K562 (cell line): ENCODE data around the gene RAE1. TPM values are rescaled to one million over a fixed set of nuclear protein-coding genes. Genes with fewer than 3 reads are reported as not detected.

Experiments used
- ATAC-seq: fragments of 200-7000 bp; cut with Tn5 transposase; 3 replicates; pipeline ENCODE4 v1.9.1; 2020; ENCODE audit warnings: moderate library complexity
- BruUV-seq: library from RNA; stranded (reverse); fragments of 400-500 nt; replicated peaks from 2 replicates; lab custom pipeline; 2021; lab: Mats Ljungman, UMichigan
- CTCF ChIA-PET: fragments of 300-600 bp; formaldehyde crosslinking; extraction: SDS; loops from one replicate; lab custom pipeline; 2021; ENCODE audit warnings: low intra/inter-chr PET ratio; lab: Yijun Ruan, JAX
- POLR2A ChIA-PET: fragments of 300-600, 350-650 bp; sonication (Branson Sonifier 250); formaldehyde crosslinking; extraction: SDS; loops from one replicate; lab custom pipeline; 2021; ENCODE audit warnings: antibody characterized with exemption, inconsistent platforms; lab: Yijun Ruan, JAX
- DNase-seq, 4 experiments: peaks; one replicate each; pipeline versions ENCODE4 v3.0.0 to v3.0.0-alpha.2; 2011 to 2018; ENCODE audit warnings: low spot score in 3 of 4, mixed read lengths in 3 of 4; ENCODE audit errors: extremely low read depth in 1 of 4
- FAIRE-seq: peaks from 2 replicates; lab custom pipeline; 2011; peaks lifted over from hg19 to GRCh38; lab: Jason Lieb, UNC
- H2AFZ ChIP-seq: 2 replicates; pipeline ENCODE4 v1.6.0; 2011; ENCODE audit warnings: low read depth, low read length, control low read depth, inconsistent platforms
- H3K27ac ChIP-seq: fragments of 200-600 bp; 3 replicates; pipeline ENCODE4 v1.8.0; 2011; ENCODE audit warnings: low read depth, mild to moderate bottlenecking, control low read depth, inconsistent platforms, low read length, moderate library complexity, mixed read lengths; ENCODE audit errors: extremely low read depth
- H3K27me3 ChIP-seq, 2 experiments: fragments of 300-600 bp in 1 of 2; 2 replicates in 1 of 2; 3 replicates in 1 of 2; pipeline versions ENCODE4 v1.6.0 to v1.8.0; 2011; ENCODE audit warnings: inconsistent platforms in 2 of 2, low read length in 2 of 2, mild to moderate bottlenecking in 1 of 2, mixed read lengths in 1 of 2, moderate library complexity in 1 of 2; ENCODE audit not compliant: control insufficient read depth in 2 of 2, insufficient read depth in 2 of 2
- H3K36me3 ChIP-seq: fragments of 300-600 bp; 3 replicates; pipeline ENCODE4 v1.8.0; 2011; ENCODE audit warnings: mild to moderate bottlenecking, low read length, inconsistent platforms; ENCODE audit not compliant: control insufficient read depth, insufficient read depth
- H3K4me1 ChIP-seq, 2 experiments: fragments of 200-600 bp in 1 of 2; replicated peaks in 1 of 2; 2 replicates in 1 of 2; 3 replicates in 1 of 2; pipeline versions ENCODE4 v1.5.1 to v1.8.0; 2011; ENCODE audit warnings: inconsistent platforms in 2 of 2, low read length in 2 of 2, mild to moderate bottlenecking in 1 of 2, mixed read lengths in 1 of 2, moderate library complexity in 1 of 2; ENCODE audit not compliant: control insufficient read depth in 2 of 2, insufficient read depth in 2 of 2
- H3K4me2 ChIP-seq: 2 replicates; pipeline ENCODE4 v1.6.1; 2011; ENCODE audit warnings: low read length, control low read depth, inconsistent platforms, mixed read lengths; ENCODE audit not compliant: insufficient read depth
- H3K4me3 ChIP-seq: fragments of 200-600 bp; sonication (generic), shearing (Covaris generic); 2 replicates; pipeline ENCODE4 v1.5.1; 2016; ENCODE audit warnings: control low read depth, inconsistent platforms
- H3K79me2 ChIP-seq: fragments of 200-600 bp; 3 replicates; pipeline ENCODE4 v1.8.0; 2011; ENCODE audit warnings: low read length, inconsistent platforms; ENCODE audit not compliant: control insufficient read depth, insufficient read depth
- H3K9ac ChIP-seq, 2 experiments: 2 replicates each; pipeline versions ENCODE4 v1.6.0 to v1.6.1; 2011; ENCODE audit warnings: low read depth in 2 of 2, low read length in 2 of 2, control low read depth in 1 of 2, inconsistent platforms in 1 of 2, mild to moderate bottlenecking in 1 of 2, mixed read lengths in 1 of 2; ENCODE audit not compliant: insufficient read depth in 1 of 2
- H3K9me1 ChIP-seq: one replicate; pipeline ENCODE4 v1.6.0; 2011; ENCODE audit warnings: inconsistent platforms, mild to moderate bottlenecking, low read length, moderate library complexity; ENCODE audit not compliant: control insufficient read depth, insufficient read depth
- H3K9me3 ChIP-seq: replicated peaks from 2 replicates; pipeline ENCODE4 v1.5.1; 2011; ENCODE audit warnings: low read depth, low read length, inconsistent platforms; ENCODE audit not compliant: control insufficient read depth, insufficient read depth
- H4K20me1 ChIP-seq: replicated peaks from 2 replicates; pipeline ENCODE4 v1.6.1; 2011; ENCODE audit warnings: low read length, inconsistent platforms, mixed read lengths; ENCODE audit not compliant: control insufficient read depth, insufficient read depth
- CCNT2 ChIP-seq: IDR thresholded peaks from 2 replicates; pipeline ENCODE4 v1.6.1; 2011; ENCODE audit warnings: borderline replicate concordance, low read depth, mild to moderate bottlenecking, moderate library complexity, mixed read lengths, low read length; ENCODE audit not compliant: insufficient read length; ENCODE audit errors: extremely low read depth
- DPF2 ChIP-seq: fragments of 450-650 bp; IDR thresholded peaks from 2 replicates; pipeline ENCODE4 v1.6.1; 2016
- FOXJ2 ChIP-seq: fragments of 200-800 bp; sonication (Bioruptor generic); IDR thresholded peaks from 2 replicates; pipeline ENCODE4 v1.6.1; 2016; ENCODE audit warnings: missing genetic modification characterization, missing compliant biosample characterization
- GABPA ChIP-seq: fragments of 200-800 bp; sonication (Bioruptor generic); conservative IDR thresholded peaks from 2 replicates; pipeline ENCODE4 v1.6.1; 2016; ENCODE audit warnings: low read depth, missing genetic modification characterization, missing compliant biosample characterization
- HDAC1 ChIP-seq, 2 experiments: fragments of 450-650 bp; IDR thresholded peaks; 2 replicates each; pipeline ENCODE4 v1.6.1; 2016 to 2017; ENCODE audit warnings: inconsistent platforms in 1 of 2, mild to moderate bottlenecking in 1 of 2, moderate library complexity in 1 of 2
- L3MBTL2 ChIP-seq: fragments of 450-650 bp; IDR thresholded peaks from 2 replicates; pipeline ENCODE4 v1.6.1; 2016; ENCODE audit warnings: mild to moderate bottlenecking, moderate library complexity
- MED1 ChIP-seq: sonication (generic); formaldehyde crosslinking; IDR thresholded peaks from 2 replicates; pipeline ENCODE4 v1.8.1; 2023; ENCODE audit warnings: missing genetic modification reagents, borderline replicate concordance
- POLR2G ChIP-seq: fragments of 200-400 bp; formaldehyde crosslinking; IDR thresholded peaks from 2 replicates; pipeline ENCODE4 v1.6.1; 2017; ENCODE audit warnings: low read depth, mild to moderate bottlenecking, antibody characterized with exemption, low read length, moderate library complexity
- RBFOX2 ChIP-seq: fragments of 200-400 bp; formaldehyde crosslinking; IDR thresholded peaks from 2 replicates; pipeline ENCODE4 v1.6.1; 2017; ENCODE audit warnings: low read depth, mild to moderate bottlenecking, low read length, moderate library complexity
- SMARCA4 ChIP-seq: fragments of 450-650 bp; IDR thresholded peaks from 2 replicates; pipeline ENCODE4 v1.6.1; 2016
- SMARCE1 ChIP-seq: fragments of 450-650 bp; IDR thresholded peaks from 2 replicates; pipeline ENCODE4 v1.7.1; 2016; ENCODE audit warnings: mild to moderate bottlenecking
- SREBF2 ChIP-seq: sonication (generic); formaldehyde crosslinking; IDR thresholded peaks from 2 replicates; pipeline ENCODE4 v1.4.0; 2020; ENCODE audit warnings: mild to moderate bottlenecking, missing genetic modification reagents
- ZKSCAN8 ChIP-seq: fragments of 200-800 bp; sonication (Bioruptor generic); IDR thresholded peaks from 2 replicates; pipeline ENCODE4 v1.6.1; 2016; ENCODE audit warnings: missing genetic modification characterization, missing compliant biosample characterization
- ZNF668 ChIP-seq: fragments of 250-450 bp; sonication (Bioruptor Pico); IDR thresholded peaks from 2 replicates; pipeline ENCODE4 v1.8.0; 2022; ENCODE audit warnings: mild to moderate bottlenecking, inconsistent platforms
- WGBS: fragments of 100-300 bp; shearing (Covaris generic); methylation state at CpG from one replicate; pipeline ENCODE4 v1.1.6; 2016; ENCODE audit warnings: low coverage, mixed read lengths; ENCODE audit not compliant: insufficient coverage; ENCODE audit errors: missing lambda C conversion rate; 5-methylcytosine and 5-hydroxymethylcytosine counted together
- in situ Hi-C: fragments of 300-500 bp; cut with MboI; formaldehyde crosslinking; loops from 4 replicates; pipeline ENCODE4 v1.15.0; 2018; ENCODE audit warnings: inconsistent platforms, mixed read lengths
- intact Hi-C: fragments of 100-400 bp; cut with micrococcal nuclease; formaldehyde crosslinking; loops from 2 replicates; pipeline ENCODE4 v1.14.2; 2022
- polyA plus RNA-seq, 8 experiments: library from polyadenylated mRNA; depleted of rRNA in 4 of 8; stranded (reverse) in 5 of 8; unstranded in 3 of 8; fragments of >200 nt; fragmentation: Nextera tagmentation in 2 of 8; fragmentation: Illumina TruSeq in 1 of 8; extraction: Ambion mirVana in 2 of 8; extraction: Trizol in 1 of 8; gene quantifications; 2 replicates each; pipeline versions ENCODE4 v1.2.1 to v1.2.3, GENCODE V29; 2011 to 2014; ENCODE audit warnings: inconsistent platforms in 1 of 8, missing spikeins in 1 of 8
- total RNA-seq, 7 experiments: library from RNA; depleted of rRNA in 6 of 7; stranded (reverse); fragments of >200 nt in 6 of 7; fragmentation: Illumina TruSeq in 2 of 7; extraction: Trizol in 2 of 7; gene quantifications; 2 replicates each; pipeline versions ENCODE4 v1.2.1 to v1.2.3, GENCODE V29; 2011 to 2021; ENCODE audit warnings: low replicate concordance in 1 of 7
- TF ChIP-seq, protein P1 (sequence below): fragments of 250-450 bp; sonication (Bioruptor Pico); IDR thresholded peaks from 2 replicates; pipeline ENCODE4 v1.4.0; 2020; ENCODE audit warnings: mild to moderate bottlenecking, moderate library complexity, borderline replicate concordance
- TF ChIP-seq, protein P2 (sequence below): sonication (generic); formaldehyde crosslinking; IDR thresholded peaks from 2 replicates; pipeline ENCODE4 v1.8.0; 2022; ENCODE audit warnings: missing genetic modification reagents, mild to moderate bottlenecking, moderate library complexity, borderline replicate concordance

The RAE1 gene
- total and polyA plus RNA-seq, 9 of the 15 experiments (the other 6 are each of a cell fraction or from before 2014, with no cell fraction given): 33.7 to 248 (median 77.7) TPM

DNA sequence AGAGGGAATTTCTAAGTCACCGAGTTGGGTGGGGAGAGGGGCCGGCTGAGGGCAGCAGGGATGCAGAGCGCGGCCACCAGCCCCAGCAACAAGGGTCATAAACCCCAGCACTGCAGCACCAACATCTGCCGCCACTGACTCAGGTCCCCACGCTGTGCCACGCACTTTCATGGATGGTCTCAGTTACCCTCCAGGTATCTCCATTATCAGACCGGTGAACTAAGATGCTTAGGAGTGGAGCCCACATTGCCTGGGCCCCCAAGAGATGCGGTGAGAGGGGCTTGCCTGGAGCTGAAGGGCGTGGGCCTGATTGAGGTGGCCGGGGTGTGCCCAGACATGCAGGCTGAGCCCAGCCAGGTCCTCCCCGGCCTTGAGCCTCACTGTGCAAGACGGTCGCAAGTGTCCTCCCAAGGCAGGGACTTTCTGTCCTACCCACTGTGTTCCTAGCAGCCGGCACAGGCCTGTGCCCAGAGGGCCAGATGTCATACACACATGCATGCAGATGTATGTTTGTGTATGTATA, 59.4 kb downstream of the RAE1 start:
- ATAC-seq: peak; percentile 1; the same call in 2 of the 3 replicates
- Histone ChIP-seq H3K9ac (peak overlapping the region in 1 of 2 experiments; percentile 77; a peak in 1 of 4 replicates), H3K9me3 (no peaks in the 10 kb centered on the region), H3K27ac (peak overlapping the region; percentile 60; the same call in 2 of the 3 replicates), H3K27me3 (no peaks in the 10 kb centered on the region), H4K20me1 (peaks cover 16% of the 10 kb centered on the region), H3K36me3 (peaks cover 44% of the 10 kb centered on the region; the same call in 2 of the 3 replicates), H2AFZ (no peak overlapping the region), H3K4me3 (no peak overlapping the region), H3K79me2 (peaks cover 4% of the 10 kb centered on the region; the same call in 2 of the 3 replicates), H3K4me2 (peak overlapping the region; percentile 70), H3K9me1 (peaks cover 3% of the 10 kb centered on the region), H3K4me1 (peaks cover 71 to 84% of the 10 kb centered on the region in 2 experiments)
- no peak for DNase-seq
- BruUV-seq: no TSS peak
- intact Hi-C loops (loop anchor here (2.0 kb wide), 2 partner anchors 20 to 42 kb away; partner anchors contain the start of gene RBM38), in situ Hi-C loops (no loop called here)
- TF ChIP-seq, protein P1, sequence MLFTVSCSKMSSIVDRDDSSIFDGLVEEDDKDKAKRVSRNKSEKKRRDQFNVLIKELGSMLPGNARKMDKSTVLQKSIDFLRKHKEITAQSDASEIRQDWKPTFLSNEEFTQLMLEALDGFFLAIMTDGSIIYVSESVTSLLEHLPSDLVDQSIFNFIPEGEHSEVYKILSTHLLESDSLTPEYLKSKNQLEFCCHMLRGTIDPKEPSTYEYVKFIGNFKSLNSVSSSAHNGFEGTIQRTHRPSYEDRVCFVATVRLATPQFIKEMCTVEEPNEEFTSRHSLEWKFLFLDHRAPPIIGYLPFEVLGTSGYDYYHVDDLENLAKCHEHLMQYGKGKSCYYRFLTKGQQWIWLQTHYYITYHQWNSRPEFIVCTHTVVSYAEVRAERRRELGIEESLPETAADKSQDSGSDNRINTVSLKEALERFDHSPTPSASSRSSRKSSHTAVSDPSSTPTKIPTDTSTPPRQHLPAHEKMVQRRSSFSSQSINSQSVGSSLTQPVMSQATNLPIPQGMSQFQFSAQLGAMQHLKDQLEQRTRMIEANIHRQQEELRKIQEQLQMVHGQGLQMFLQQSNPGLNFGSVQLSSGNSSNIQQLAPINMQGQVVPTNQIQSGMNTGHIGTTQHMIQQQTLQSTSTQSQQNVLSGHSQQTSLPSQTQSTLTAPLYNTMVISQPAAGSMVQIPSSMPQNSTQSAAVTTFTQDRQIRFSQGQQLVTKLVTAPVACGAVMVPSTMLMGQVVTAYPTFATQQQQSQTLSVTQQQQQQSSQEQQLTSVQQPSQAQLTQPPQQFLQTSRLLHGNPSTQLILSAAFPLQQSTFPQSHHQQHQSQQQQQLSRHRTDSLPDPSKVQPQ (CRISPR knock-in tag): no peak
- TF ChIP-seq FOXJ2 (tag) (0 out of 2 replicates have a peak, but pooled peaks have one; percentile 33), HDAC1 (IDR thresholded peaks at IDR 0.05) (no peak), DPF2 (0 out of 2 replicates have a peak, but pooled peaks have one; percentile 5), ZKSCAN8 (CRISPR knock-in tag) (peak; percentile 18; the same call in 1 of the 2 replicates), RBFOX2 (peak; percentile 49; the same call in 1 of the 2 replicates), L3MBTL2 (0 out of 2 replicates have a peak, but pooled peaks have one; percentile 9), SMARCE1 (0 out of 2 replicates have a peak, but pooled peaks have one; percentile 11), POLR2G (peak; percentile 69), SREBF2 (CRISPR knock-in tag) (0 out of 2 replicates have a peak, but pooled peaks have one; percentile 27), ZNF668 (no peak), CCNT2 (peak; percentile 74), GABPA (tag) (0 out of 2 replicates have a peak, but pooled peaks have one; percentile 1), SMARCA4 (0 out of 2 replicates have a peak, but pooled peaks have one; percentile 3), MED1 (CRISPR knock-in tag) (no peak)
- TF ChIP-seq, protein P2, sequence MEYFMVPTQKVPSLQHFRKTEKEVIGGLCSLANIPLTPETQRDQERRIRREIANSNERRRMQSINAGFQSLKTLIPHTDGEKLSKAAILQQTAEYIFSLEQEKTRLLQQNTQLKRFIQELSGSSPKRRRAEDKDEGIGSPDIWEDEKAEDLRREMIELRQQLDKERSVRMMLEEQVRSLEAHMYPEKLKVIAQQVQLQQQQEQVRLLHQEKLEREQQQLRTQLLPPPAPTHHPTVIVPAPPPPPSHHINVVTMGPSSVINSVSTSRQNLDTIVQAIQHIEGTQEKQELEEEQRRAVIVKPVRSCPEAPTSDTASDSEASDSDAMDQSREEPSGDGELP (CRISPR knock-in tag): peak; percentile 36; the same call in 1 of the 2 replicates
- ChIA-PET CTCF (no interaction called here), POLR2A (interaction anchor here (1.1 to 2.0 kb wide), 5 partner anchors 12 to 998 kb away, joined by 3 to 5 read pairs (median 4); partner anchors contain the start of gene CASS4)
- FAIRE-seq: no peak
- WGBS: 36% methylated on average over 15 of the region's 15 CpGs
